Tongue (tissue), 2 donors: ENCODE data around the gene FNDC3A. TPM values are rescaled to one million over a fixed set of nuclear protein-coding genes. Genes with fewer than 3 reads are reported as not detected.
A peak's percentile ranks its signal among the peaks of the same experiment; 100 is the strongest.

Source experiments
- DNase-seq: peaks from one replicate; pipeline ENCODE4 v3.0.0-alpha.2; 2015
- total RNA-seq: library from RNA; depleted of rRNA; stranded (reverse); fragments of >200 nt; gene quantifications from one replicate; pipeline ENCODE4 v1.2.3, GENCODE V29; 2014

FNDC3A gene
- total RNA-seq, 1 donor from 2014 or later: 64.2 TPM

GRCh38 chr13:49219647-49220035, 243.9 kb downstream of the FNDC3A start:
- DNase-seq: no peak

- DNase-seq: peak; percentile 49
Measured at GRCh38 chr13:49220036-49220855, 244.5 kb downstream of the FNDC3A start, which contains the start of gene MLNR. Gene MLNR, plus strand, starts transcription at chr13:49220338. Its CDS starts 0 bp downstream, at chr13:49220338.

GRCh38 chr13:49220856-49221589, 245.3 kb downstream of the FNDC3A start:
- DNase-seq: no peak

- DNase-seq: no peak
Measured at GRCh38 chr13:49221590-49221965, 245.9 kb downstream of the FNDC3A start.

GRCh38 chr13:49225223-49226042, 249.7 kb downstream of the FNDC3A start:
- DNase-seq: no peak

GRCh38 chr13:49226613-49227012, 250.9 kb downstream of the FNDC3A start:
- no peak for DNase-seq

GRCh38 chr13:49234741-49235140, 259.0 kb downstream of the FNDC3A start:
- DNase-seq: no peak

- no peak for DNase-seq
Measured at GRCh38 chr13:49235856-49236431, 260.2 kb downstream of the FNDC3A start.

- no peak for DNase-seq
Measured at GRCh38 chr13:49238621-49239020, 262.9 kb downstream of the FNDC3A start.

- no peak for DNase-seq
Measured at GRCh38 chr13:49240017-49240416, 264.3 kb downstream of the FNDC3A start.

GRCh38 chr13:49241296-49241695, 265.6 kb downstream of the FNDC3A start:
- no peak for DNase-seq

GRCh38 chr13:49245101-49245500, 269.4 kb downstream of the FNDC3A start:
- DNase-seq: no peak

- DNase-seq: no peak
Measured at GRCh38 chr13:49246850-49247642, 271.3 kb downstream of the FNDC3A start.

GRCh38 chr13:49247643-49248621, 272.2 kb downstream of the FNDC3A start, which contains the start of gene CDADC1:
Gene CDADC1, plus strand, starts transcription at chr13:49247925. Its CDS starts 113 bp downstream, at chr13:49248038.
- peak; percentile 99 for DNase-seq

GRCh38 chr13:49248622-49249002, 272.9 kb downstream of the FNDC3A start:
- no peak for DNase-seq

- DNase-seq: no peak
Measured at GRCh38 chr13:49251326-49251725, 275.6 kb downstream of the FNDC3A start.

- DNase-seq: no peak
Measured at GRCh38 chr13:49253310-49253709, 277.6 kb downstream of the FNDC3A start.

GRCh38 chr13:49254007-49254406, 278.3 kb downstream of the FNDC3A start:
- no peak for DNase-seq

- DNase-seq: peak; percentile 41
Measured at GRCh38 chr13:49256841-49257240, 281.1 kb downstream of the FNDC3A start.
